GM19025 (cell line): ENCODE results near the gene PTPN23.

Experiments
- ATAC-seq: cut with Tn5 transposase; IDR thresholded peaks from one replicate; pipeline ENCODE4 v1.9.1; 2021; ENCODE audit warnings: mild to moderate bottlenecking, low read depth, moderate library complexity; ENCODE audit not compliant: unreplicated experiment

PTPN23 gene

DNA sequence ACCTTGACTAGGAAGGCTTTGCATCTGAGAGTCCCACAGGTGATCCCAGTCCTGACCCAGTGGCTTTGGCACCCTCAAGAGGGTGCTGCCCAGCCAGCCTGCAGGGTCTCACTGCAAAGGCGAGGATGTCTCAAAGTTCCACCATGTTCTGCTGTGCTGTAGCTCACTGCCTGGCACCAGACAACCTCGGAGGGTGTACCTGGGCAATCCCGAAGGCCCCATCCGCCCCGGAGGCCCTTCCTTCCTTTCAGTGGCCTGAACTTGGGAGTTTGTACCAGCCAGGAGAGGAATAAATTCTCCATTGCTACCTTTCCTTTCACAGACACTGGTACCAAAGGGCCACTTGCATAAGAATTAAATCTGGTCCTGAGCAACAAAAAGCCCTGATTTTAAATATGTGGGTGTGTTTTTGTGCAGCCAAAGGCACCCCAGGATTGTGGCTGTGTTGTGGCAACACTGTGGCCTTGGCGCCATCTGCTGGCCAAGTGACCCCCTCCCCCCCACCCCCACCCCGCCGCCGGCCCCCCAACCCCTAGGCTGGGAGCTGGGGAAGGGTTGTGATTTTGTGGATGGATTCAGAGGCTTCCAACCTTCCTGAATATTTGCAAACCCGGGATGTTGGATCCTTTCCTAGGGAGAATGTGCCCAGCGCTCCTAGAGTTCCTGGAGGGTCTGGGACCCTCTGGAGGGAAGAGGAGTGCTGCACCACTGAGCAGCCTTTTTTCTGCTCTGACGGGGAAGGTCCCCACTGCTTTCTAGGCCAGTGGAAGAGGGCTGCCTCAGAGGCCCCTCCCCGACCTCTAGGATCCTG lies 9.7 kb upstream of the PTPN23 start:
- ATAC-seq = no peak

DNA sequence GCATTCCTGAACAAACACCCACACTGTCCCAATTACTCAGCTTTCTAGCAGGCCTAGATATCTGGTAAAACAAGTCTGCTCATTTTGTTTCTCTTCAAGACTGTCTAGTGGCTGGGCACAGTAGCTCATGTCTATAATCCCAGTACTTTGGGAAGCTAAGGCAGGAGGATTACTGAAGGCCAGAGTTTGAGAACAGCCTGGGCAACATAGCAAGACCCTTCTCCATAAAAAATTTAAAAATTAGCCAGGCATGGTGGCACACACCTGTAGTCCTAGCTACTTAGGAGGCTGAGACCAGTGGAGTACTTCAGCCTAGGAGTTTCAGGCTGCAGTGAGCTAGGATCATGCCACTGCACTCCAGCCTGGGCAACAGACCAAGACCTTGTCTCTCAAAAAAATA lies 6.2 kb upstream of the PTPN23 start:
- no peak for ATAC-seq

DNA sequence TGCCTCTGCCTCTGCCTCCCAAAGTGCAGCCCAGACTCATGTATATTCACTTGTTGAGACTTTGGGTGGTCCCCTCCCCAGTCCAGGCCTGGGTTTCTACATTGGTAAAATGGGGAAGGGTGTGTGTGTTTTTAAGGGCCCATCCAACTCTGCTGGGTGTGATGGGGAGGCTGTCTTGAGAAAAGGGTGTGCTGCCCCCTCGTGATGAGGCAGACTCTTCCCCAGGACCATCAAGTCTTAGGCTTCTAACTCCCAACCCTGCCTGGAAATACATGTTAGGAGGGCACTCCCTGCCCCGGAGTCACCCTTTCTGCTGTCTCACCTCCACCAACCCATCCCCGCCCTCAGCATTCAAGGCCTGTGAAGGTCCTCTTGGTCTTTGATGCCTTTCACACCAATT lies 4.4 kb upstream of the PTPN23 start:
- no peak for ATAC-seq

DNA sequence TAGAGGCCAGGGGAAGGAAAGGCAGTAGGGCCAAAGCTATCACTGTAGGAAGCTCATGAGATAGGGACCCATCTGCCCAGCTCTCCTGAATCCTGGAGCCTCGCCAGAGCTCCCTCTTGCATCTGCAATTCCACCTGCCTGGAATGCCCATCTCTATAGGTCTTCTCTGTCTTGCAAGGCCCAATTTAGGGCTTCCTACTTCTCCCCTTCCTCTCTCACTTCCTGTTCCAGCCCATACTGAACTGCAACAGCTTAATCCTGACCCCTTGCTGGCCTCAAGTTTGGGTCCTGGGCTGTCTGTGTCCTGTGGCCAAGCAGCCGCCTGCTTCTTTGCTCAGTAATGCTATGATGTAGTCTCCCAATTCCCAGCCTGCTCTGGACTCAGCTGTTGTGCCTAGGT lies 3.6 kb upstream of the PTPN23 start:
- no peak for ATAC-seq

DNA sequence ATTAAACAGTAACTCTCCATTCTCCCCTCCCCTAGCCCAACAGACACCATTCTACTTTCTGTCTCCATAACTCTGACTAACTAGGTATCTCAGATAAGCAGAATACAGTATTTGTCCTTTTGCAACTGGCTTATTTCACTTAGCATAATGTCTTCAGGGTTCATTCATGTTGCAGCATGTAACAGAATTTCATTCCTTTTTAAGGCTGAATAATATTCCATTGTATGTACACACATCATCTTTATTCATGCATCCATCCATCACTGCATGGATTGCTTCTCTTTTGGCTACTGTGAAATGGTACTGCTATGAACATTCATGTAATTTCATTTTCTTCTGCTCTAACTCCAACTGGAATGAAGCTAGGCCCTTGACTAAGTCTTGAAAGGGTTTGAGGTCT lies 2.0 kb upstream of the PTPN23 start:
- no peak for ATAC-seq

DNA sequence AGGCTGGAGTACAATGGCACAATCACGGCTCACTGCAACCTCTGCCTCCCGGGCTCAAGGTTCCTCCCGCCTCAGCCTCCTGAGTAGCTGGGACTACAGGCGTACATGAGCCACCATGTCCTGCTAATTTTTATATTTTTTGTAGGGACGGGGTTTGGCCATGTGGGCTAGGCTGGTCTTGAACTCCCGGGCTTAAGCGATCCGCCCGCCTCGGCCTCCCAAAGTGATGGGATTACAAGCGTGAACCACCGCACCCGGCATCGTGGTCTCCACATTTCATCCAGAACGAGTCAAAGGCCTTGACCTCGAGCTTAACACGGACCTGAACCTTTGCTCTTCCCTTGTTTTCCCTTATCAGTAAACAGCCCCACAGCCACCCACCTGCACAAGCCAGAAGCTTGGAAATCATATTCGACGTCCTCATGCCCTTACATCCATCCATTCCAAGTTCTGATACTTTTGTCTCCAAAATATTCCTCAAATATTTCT lies 1.4 kb upstream of the PTPN23 start:
- no peak for ATAC-seq

DNA sequence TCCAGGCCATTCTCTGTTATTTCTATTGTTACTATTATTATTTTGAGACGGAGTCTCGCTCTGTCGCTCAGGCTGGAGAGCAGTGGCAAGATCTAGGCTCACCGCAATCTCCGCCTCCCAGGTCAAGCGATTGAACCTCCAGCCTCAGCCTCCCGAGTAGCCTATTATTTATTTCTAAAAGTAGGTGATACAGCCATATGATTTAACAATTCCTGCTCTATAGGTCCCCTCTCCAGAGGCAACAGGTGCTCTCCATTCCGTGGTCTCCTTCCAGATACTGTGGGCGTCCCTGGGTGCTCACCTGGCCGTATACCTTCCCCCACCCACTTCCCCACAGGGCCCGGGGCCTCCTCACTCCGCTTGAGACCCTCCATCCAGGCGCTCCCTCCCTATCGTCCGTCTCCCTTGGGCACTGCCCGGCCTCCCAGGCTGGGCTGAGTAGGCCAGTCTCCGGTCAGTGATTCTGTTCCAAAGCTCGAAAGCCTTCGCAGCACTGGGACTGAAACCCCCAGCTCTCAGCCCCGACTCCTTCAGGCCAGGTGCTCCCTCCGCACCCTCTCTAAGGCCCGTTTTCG lies 708 bp upstream of the PTPN23 start:
- no peak for ATAC-seq

DNA sequence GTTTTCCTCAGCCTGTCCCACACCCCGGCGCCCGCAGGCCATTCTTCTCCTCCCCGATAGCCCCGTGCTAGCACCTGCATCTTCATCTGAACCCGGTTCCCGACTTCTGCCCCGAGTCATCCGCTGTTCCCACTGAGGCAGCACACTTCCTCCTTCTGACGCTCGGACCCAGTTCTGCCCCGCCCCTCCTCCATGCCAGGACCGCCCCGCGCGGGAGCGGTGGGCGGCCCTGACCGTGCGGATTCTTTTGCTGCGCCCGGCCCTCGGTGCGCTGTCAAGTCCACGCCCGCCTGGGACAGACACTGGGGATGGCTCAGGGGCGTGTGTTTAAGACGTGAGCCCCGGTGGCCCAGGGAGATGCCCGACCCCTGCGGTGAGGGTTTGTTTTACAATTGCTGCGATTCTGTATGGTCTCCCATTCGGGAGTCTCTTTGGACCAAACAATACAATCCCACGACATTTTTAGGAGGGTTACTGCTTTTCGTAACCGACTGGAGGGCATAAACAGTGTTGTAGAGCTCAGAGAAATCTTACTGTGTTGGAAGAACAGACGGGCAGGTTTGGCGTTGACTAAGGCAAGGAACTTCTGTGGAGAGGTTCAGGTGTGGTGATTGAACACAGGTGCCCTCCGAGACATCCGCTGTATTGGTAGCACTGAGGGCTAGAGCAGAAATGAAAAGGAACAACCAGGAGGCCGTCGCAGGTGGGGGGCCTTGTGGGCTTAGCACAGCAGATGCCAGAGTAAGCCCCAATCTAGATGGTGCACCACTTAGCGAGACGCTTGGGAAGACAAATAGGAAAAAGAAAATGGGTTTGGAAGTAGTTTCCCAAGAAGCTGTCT lies 716 bp downstream of the PTPN23 start:
- peak; percentile 44 for ATAC-seq

DNA sequence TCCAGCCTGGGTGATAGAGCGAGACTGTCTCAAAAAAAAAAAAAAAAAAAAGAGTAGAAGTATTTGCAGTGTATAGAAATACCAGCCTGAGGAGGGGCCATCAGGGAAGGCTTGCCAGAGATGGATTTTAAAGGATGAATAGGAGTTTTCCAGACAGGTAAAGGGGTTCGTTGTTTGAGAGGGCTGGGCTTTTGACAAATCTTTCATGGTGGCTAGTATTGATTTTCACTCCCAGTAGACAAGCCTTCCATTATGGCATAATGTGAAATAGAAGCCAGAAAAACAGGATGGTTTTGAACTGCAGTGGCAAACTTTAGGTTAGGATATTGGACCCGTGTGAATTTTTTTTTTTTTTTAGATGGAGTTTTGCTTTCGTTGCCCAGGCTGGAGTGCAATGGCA lies 3.6 kb downstream of the PTPN23 start:
- ATAC-seq = no peak

DNA sequence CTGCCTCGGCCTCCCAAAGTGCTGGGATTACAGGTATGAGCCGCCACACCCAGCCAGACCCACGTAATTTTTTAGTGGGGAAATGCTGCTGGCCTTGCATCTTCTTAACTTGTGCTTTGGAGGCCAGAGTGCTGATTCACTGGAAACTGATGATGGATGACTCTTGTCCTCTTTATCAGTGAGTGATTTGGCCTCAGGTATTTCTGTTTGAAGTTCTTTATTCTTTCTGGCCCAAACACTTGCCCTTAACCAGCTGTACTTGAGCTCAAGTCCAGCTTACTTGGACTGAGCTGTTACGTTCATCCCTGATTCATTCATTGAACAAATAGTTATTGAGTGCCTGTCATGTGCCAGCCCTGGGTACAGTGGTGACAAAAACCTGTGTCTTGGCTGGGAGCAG lies 4.2 kb downstream of the PTPN23 start:
- no peak for ATAC-seq

DNA sequence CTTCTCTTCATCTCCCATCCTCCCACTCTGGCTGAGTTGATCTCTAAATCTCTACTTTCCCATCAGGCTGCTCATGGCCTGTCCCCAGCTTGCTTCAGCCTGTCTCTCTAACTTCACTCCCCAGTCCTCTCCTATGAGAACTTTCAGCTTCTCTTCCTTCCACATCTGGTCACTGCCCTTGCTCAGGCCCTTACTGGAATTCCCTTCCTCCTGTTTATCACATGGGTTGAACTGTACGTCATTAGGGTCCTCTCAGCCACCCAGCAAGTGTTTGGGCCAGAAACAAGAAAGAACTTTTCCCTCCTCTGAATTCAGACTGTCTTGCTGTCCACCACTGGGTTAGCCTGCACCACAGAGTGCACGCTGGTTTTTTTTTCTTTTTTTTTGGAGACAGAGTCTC lies 5.0 kb downstream of the PTPN23 start:
- no peak for ATAC-seq

DNA sequence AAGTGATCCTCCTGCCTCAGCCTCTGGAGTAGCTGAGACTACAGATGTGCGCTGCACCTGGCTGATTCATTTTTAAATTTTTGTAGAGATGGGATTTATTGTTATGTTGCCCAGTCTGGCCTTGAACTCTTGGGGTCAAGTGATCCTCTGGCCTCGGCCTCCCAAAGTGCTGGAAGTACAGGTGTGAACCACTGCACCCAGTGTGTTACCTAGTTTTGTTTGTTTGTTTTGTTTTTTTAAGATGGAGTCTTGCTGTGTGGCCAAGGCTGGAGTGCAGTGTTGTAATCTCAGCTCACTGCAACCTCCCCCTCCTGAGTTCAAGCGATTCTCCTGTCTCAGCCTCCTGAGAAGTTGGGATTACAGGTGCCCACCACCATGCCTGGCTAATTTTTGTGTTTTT lies 12.1 kb downstream of the PTPN23 start:
- ATAC-seq = no peak

DNA sequence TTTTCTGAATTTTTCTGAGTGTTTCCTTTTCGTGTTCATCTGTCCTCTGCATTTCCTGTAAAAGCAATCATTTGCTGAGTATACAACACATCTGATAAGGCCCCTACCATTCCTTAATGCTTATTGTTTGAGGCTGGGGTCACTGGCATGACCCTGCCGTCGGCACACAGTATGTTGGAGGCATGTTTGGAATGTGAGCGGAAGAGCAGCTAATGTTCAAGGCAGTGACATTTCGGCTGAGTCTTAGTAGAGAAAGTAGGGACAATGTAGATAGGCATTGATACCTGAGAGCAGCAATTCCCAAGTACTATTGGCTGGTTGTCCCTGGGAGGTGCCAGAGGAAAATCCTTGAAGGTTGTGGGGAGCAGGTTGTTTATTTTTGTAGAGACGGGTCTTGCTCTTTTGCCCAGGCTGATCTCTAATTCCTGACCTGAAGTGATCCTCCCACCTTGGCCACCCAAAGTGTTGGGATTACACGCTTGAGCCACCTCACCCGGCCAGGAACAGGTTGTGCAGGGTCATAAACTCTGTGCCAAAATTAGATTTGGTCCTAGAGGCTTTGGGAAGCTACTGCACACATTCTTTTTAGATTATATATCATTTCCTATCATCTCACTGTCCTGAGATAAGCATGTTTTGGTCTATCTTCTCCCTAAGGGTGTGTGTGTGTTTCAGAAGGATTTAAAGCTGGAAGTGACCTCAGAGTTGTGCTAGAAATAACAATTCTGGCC lies 13.5 kb downstream of the PTPN23 start:
- ATAC-seq = no peak

DNA sequence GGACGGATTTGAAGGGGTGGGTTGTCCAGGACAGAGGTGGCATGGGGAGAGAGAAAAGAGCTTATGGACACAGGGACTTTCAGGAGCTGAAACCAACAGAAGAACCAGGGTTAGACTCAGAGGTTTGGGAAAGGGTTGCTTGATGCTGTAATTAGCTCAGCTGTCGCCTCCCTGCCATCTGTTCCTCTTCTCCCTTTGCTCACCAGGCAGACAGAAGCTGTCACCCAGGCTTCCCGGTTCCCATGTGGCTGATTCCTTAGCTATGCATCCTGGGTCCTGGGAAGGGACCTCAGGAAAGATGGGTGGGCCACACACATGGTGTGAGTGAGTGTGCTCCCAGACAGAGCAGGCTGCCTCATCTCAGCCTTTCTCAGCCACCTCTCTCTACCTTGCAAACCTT lies 14.1 kb downstream of the PTPN23 start:
- no peak for ATAC-seq

DNA sequence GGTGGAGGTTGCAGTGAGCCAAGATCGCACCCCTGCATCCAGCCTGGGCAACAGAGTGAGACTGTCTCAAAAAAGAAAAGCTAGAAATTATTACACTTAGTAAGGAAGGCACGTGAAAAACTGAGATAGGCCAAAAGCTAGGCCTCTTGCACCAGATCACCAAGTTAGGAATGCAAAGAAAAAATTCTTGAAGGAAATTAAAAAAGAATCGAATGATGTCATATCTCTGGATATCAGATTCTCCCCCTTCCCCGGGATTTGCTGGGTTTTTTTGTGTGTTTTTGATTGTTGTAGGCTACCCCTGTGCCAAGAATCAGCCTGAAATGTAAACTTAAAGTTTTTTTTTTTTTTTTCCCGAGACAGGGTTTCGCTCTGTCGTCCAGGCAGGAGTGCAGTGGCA lies 17.4 kb downstream of the PTPN23 start:
- ATAC-seq = no peak

DNA sequence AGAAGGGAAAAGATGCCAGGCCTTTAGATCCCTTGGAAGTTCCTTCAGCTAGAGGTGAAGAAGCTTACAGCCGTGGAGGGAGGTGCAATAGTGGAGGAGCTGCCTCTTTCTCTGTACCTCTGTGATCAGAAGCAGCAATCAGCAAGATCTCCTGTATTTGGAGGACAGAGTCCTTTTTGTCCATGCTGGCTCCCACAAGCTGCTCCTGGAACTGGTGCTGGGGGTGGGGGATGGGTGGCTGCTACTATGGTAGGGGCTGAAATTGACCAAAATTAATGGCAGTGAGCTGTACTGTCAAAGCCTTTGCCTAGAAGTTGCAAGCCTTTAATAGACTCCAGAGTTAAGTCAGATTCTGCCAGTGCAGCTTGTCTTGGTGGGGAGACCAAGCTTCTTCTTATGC lies 18.2 kb downstream of the PTPN23 start:
- no peak for ATAC-seq

DNA sequence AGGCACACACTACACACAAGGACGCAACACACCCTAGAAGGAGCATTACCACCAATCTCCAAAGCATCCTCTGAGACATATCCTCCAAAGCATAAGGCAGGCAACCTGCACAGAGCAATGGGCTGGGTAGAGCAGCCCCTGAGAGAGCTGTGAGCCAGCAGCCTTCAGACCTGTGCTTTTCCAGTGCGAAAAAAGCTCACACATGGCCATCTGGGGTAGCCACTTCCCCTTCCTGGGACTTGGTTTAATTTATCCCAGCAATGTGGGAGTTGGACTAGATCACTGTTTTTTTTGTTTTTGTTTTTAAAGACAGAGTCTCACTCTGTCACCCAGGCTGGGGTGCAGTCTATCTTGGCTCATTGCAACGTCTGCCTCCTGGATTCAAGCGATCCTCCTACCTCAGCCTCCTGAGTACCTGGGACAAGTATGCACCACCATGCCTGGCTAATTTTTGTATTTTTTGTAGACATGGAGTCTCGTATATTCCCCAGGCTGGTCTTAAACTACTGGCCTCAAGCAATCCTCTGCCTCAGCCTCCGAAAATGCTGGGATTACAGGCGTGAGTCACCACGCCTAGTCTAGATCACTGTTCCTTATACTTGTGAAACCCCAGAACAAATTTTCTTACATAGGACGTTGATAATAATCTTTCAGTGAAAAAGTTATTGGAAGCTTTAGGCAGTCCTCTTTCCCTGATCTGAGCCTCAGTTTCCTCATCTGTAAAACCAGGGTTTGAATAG lies 18.9 kb downstream of the PTPN23 start:
- ATAC-seq = no peak

DNA sequence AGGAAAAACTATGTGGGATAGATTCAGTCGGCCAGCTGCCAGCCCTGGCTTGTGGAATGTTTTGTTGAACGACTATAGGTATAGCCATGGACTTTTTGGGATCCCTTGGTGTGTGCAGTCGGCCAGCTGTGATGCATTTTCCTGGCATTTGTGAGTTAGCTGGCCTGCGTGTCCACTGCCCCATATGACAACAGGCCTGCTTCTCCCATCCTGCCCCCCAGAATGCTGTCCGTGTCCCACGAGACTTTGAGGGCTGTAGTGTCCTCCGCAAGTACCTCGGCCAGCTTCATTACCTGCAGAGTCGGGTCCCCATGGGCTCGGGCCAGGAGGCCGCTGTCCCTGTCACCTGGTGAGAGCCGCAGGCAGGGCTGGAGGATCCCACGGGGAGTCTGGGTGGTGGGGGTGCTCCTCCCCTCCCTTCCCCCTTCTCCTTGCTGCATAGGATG lies 23.6 kb downstream of the PTPN23 start:
- ATAC-seq = no peak

DNA sequence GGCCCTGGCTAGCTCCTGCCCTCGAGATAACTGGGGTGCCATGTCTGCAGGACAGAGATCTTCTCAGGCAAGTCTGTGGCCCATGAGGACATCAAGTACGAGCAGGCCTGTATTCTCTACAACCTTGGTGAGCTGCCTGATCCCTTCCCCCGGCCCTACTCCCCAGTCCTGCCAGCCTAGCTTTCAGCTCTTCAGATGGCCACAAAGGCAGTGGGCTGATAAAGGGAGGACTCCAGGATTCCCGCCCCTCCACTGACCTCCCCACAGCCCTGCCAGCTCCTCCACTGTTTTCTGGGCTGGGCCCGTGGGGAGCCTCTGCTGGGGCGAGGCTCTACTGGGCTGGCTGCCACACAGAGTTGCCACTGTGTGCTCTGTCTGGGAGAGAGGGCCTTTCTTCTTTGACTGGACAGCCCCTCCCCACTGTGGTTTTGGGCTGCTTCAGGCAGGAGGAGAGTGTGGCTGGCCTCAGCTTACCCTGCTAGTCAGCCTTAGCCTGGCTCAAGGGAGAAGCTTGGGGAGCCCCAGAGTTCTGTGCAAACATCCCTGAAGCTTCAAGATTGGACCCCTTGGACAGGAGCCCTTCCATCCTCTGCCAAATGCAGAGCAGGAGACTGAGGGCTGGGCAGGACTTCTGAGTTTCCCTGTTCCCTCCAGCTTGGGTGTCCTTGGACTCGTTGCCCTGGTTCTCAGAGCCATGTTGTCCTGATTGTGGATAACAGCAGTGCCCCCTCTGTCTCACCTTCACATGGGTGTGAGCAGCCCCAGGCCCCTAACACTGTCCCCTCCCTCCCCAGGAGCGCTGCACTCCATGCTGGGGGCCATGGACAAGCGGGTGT lies 24.4 kb downstream of the PTPN23 start:
- no peak for ATAC-seq
